Astrocyte of the spinal cord (primary cell): ENCODE results near the gene CASK.
"Not testable (repeated sequence)": the region's sequence is repeated elsewhere in the genome, so short reads cannot be mapped to it uniquely, and the experiment has no call there.

Source experiments
- DNase-seq: peaks from one replicate; pipeline ENCODE4 v3.0.0; 2011; ENCODE audit warnings: low read depth, low spot score
- H3K4me3 ChIP-seq: 2 replicates; pipeline ENCODE4 v1.5.1; 2011; ENCODE audit warnings: low read depth, mild to moderate bottlenecking, low read length, moderate library complexity
- in situ Hi-C: cut with HindIII; loops from 2 replicates; pipeline ENCODE4 v1.10.0; 2017; ENCODE audit warnings: low sequenced_read_pairs
- TF ChIP-seq, protein P1 (sequence below): IDR thresholded peaks from 2 replicates; pipeline ENCODE4 v1.5.1; 2012; ENCODE audit warnings: low read depth, mild to moderate bottlenecking, low read length, inconsistent platforms

The CASK gene

DNA sequence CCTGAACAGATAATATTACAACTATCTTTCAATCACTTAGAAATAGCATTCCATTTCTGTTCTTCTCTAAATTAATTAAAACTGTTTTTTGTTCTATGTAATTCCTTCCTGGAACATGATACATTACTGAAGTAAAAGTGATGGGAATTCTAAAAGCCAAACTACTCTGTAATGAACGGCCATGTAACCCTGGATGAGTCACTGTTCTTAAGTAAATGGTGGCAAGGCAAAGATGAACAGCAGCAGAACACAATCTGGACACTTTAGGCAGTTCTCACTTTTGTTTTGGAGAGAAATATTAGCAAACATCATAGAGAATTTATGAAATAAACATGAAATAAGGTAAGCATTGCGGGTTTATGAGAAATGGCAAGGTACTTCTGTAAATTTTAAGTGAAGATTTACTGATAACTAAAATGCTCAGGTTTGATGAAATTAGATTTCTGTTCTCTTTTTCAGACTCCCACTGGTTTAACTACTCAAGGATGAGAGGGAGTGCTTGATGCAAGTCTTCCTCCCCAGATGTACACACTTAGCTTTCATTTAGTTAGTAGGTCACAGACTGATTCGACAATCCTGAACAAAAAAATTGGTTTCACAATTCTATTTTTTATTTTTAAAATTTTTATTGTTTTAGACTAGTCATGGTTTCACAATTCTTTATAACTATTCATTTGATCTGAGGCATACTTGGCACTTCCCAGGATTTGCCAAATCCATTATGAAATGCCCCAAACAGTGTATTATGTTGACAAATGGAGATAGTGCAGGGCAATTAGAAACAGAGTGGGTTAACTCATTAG is 200.3 kb downstream of the CASK start:
- in situ Hi-C loops, result no loop called here
- no peak overlapping the region for H3K4me3 ChIP-seq
- TF ChIP-seq, protein P1, sequence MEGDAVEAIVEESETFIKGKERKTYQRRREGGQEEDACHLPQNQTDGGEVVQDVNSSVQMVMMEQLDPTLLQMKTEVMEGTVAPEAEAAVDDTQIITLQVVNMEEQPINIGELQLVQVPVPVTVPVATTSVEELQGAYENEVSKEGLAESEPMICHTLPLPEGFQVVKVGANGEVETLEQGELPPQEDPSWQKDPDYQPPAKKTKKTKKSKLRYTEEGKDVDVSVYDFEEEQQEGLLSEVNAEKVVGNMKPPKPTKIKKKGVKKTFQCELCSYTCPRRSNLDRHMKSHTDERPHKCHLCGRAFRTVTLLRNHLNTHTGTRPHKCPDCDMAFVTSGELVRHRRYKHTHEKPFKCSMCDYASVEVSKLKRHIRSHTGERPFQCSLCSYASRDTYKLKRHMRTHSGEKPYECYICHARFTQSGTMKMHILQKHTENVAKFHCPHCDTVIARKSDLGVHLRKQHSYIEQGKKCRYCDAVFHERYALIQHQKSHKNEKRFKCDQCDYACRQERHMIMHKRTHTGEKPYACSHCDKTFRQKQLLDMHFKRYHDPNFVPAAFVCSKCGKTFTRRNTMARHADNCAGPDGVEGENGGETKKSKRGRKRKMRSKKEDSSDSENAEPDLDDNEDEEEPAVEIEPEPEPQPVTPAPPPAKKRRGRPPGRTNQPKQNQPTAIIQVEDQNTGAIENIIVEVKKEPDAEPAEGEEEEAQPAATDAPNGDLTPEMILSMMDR, result no peak
- DNase-seq, result peak; percentile 33

- H3K4me3 ChIP-seq, result no peak overlapping the region
- in situ Hi-C loops, result no loop called here
- TF ChIP-seq, protein P1, result no peak
- DNase-seq, result no peak
Measured at GRCh38 chrX:41722214-41722613, 201.1 kb downstream of the CASK start.

GRCh38 chrX:41721590-41721989 is 201.8 kb downstream of the CASK start:
- no peak for DNase-seq
- no peak overlapping the region for H3K4me3 ChIP-seq
- TF ChIP-seq, protein P1, result no peak
- in situ Hi-C loops, result no loop called here

- DNase-seq, result no peak
- no peak overlapping the region for H3K4me3 ChIP-seq
- TF ChIP-seq, protein P1, result no peak
- in situ Hi-C loops, result no loop called here
Measured at GRCh38 chrX:41720125-41720779, 203.1 kb downstream of the CASK start.

DNA sequence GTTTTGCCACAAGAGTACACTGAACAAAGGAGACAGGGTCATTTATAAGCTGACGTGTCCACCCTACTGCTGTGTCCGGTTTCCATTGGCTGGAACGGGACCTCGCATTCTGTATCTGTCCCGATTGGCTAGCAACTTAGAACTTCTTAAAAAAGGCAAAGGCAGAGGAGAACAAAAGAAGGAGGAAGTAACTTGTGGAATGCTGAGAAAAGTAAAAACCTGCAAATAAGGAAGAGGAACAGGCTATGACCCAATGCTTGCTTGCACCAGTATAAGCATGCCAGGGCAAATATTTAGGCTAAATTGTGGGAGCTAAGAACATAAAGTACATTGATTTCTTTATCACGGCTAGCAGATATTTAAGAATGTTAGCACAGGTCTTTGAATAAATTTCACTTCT is 203.7 kb downstream of the CASK start:
- DNase-seq, result not testable (repeated sequence)

GRCh38 chrX:41718481-41719235 is 204.7 kb downstream of the CASK start:
- H3K4me3 ChIP-seq, result no peak overlapping the region
- TF ChIP-seq, protein P1, result no peak
- DNase-seq, result peak; percentile 30
- in situ Hi-C loops, result no loop called here

More for the DNA sequence above, 203.7 kb downstream of the CASK start:
- in situ Hi-C loops, H3K4me3 ChIP-seq: not testable (repeated sequence)
